ENCODE measurements around the gene TMEM39B. TPM values are rescaled to one million over a fixed set of nuclear protein-coding genes. Genes with fewer than 3 reads are reported as not detected.
"Not testable (repeated sequence)": the region's sequence is repeated elsewhere in the genome, so short reads cannot be mapped to it uniquely, and the experiment has no call there.

Gene TMEM39B
- total RNA-seq, 1 donor from 2014 or later, result 0.96 TPM

DNA sequence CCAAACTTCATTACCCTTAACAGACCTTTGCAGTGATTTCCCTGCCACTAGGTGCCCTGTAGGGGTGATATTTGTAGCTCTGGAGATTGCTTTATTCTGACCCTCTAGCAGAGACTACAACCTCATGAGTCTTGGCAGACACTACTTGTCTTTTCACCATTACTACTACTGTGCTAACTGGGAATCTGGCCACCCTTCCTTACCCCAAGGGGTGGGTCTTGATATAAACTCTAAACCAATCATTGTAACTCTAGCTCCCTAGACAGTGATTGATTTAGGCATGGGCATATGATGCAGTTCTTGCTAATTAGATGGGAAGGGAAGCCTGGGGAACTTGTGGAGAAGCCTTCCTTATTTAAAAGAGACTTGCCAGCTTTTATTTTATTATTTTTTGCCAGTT lies 39.0 kb downstream of the TMEM39B start:
- DNase-seq (ENCODE audit: low spot score), result no peak

DNA sequence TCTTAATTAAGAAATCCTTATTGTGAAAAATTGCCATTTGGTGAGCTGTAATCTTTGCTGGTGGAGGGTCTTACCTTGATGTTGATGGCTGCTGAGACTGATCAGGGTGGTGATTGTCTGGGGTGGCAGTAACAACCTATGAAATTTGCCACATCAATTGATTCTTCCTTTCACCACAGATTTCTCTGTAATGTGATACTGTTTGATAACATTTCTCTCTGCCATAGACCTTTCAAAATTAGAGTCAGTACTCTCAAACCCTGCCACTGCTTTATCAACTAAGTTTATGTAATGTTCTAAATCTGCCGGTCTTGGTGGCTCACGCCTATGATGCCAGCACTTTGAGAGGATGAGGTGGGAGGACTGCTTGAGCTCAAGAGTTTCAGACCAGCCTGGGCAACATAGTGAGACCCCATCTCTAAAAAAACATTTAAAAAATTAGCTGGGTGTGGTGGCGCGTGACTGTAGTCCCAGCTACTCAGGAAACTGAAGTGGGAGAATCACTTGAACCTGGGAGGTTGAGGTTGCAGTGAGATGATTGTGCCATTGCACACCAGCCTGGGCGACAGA lies 40.2 kb downstream of the TMEM39B start:
- DNase-seq (ENCODE audit: low spot score), result no peak

DNA sequence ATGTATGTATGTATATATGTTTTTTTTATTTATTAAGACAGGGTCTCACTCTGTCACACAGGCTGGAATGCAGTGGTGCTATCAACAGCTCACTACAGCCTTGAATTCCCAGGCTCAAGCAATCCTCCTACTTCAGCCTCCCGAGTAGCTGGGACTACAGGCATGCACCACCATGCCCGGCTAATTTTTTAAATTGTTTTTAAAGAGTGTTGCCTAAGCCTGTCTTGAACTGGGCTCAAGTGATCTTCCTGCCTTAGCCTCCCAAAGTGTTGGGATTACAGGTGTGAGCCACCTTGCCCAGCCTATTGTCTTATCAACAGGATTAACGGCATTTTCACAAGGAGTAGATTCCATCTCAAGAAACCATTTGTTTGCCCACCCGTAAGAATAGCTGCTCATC lies 40.7 kb downstream of the TMEM39B start:
- DNase-seq (ENCODE audit: low spot score), result not testable (repeated sequence)

DNA sequence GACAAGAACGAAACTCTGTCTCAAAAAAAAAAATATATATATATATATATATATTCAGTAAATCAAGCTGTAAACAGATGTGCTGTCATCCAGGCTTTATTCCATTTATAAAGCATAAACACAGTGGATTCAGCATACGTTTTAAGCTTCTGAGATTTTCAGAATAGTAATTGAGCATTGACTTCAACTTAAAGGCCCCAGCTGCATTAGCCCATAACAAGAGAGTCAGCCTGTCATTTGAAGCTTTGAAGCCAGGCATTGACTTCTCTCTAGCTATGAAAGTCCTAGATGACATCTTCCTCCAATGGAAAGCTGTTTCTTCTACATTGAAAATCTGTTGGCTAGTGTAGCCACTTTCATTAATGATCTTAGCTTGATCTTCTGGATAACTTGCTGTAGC lies 41.7 kb downstream of the TMEM39B start:
- DNase-seq (ENCODE audit: low spot score), result no peak

DNA sequence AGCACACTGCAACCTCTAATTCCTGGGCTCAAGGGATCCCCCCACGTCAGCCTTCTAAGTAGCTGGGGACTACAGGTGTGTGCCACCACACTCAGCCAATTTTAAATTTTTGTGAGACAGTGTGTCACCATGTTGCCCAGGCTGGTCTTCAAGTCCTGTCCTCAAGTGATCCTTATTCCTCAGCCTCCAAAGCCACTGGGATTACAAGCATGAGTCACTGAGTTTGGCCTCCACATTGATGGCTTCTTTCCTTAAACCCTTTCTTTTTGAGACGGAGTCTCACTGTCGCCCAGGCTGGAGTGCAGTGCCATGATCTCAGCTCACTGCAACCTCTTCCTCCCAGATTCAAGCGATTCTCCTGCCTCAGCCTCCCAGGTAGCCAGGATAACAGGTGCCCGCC lies 42.8 kb downstream of the TMEM39B start:
- no peak for DNase-seq (ENCODE audit: low spot score)

DNA sequence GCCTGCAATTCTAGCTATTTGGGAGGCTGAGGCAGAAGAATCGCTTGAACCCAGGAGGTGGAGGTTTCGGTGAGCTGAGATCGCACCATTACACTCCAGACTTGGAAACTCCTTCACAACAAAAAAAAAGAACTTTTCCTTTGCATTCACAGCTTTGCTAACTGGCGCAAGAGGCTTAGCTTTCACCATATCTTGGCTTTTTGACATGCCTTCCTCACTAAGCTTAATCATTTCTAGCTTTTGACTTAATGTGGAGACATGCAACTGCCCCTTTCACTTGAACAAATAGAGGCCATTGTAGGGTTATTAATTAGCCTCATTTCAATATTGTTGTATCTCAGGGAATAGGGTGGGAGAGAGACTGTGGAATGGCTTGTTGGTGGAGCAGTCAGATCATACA lies 43.8 kb downstream of the TMEM39B start:
- no peak for DNase-seq (ENCODE audit: low spot score)

DNA sequence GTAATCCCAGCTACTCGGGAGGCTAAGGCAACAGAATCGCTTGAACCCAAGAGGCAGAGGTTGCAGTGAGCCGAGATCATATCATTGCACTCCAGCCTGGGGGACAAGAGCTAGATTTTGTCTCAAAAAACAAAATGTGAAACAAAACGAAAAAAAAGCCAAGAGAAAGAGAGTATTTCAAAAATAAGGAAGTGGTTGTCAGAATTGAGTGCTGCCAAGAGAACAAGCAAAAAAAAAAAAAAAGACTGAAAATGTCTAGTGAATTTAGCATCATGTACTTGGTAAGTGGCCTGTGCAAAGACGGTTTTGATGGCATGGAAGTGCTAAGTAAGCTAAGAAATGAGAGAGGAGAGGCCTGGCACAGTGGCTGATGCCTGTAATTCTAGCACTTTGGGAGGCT lies 49.4 kb downstream of the TMEM39B start:
- DNase-seq (ENCODE audit: low spot score), result no peak

DNA sequence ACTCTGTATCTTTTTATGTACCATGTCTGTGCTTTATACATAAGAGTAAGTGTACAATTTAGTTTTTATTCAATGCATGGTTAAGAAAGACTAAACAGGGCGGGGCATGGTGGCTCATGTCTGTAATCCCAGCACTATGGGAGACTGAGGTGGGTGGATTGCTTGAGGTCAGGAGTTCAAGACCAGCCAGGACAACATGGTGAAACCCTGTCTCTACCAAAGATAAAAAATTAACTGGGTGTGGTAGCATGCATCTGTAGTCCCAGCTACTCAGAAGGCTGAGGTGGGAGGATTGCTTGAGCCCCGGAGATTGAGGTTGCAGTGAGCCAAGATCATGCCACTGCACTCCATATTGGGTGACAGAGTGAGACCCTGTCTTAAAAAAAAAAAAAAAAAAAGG lies 50.6 kb downstream of the TMEM39B start:
- not testable (repeated sequence) for DNase-seq (ENCODE audit: low spot score)

DNA sequence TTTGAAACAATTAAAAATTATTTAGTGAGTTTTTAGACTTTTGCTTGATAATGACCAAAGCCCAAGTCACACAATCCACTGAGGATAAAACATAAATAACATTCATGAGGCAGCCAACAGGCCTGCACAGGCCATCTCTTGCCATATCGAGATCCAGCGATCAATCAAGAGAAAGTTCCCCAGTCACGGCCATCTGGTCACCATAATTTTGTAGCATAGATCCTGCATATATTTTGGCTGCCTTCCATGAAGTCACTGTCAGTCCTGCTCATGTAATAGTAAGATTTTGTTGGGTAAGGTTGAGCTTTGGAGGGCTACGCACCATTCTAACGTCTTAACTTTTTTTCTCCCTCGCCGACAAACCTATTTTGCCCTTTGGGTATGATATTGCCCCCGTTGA lies 52.6 kb downstream of the TMEM39B start:
- no peak for DNase-seq (ENCODE audit: low spot score)

DNA sequence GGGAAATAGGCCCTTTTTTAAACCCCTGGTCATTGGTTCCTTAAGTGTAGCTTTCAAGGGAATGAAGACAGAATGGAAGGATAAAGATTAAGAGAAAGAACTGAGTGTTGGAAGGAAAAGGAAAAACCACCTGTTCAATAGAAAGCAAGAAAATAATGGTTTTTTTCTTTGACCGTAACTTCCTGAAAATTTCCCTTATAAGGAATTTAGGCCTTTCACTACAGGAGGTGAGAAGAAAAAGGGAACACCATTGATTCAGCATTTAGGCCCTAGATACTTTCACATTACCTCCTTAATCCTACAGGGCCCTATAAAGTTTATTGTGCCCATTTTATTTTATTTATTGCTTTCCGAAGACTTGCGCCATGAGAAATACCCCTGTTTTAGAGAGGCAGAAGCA lies 54.0 kb downstream of the TMEM39B start:
- DNase-seq (ENCODE audit: low spot score), result no peak

DNA sequence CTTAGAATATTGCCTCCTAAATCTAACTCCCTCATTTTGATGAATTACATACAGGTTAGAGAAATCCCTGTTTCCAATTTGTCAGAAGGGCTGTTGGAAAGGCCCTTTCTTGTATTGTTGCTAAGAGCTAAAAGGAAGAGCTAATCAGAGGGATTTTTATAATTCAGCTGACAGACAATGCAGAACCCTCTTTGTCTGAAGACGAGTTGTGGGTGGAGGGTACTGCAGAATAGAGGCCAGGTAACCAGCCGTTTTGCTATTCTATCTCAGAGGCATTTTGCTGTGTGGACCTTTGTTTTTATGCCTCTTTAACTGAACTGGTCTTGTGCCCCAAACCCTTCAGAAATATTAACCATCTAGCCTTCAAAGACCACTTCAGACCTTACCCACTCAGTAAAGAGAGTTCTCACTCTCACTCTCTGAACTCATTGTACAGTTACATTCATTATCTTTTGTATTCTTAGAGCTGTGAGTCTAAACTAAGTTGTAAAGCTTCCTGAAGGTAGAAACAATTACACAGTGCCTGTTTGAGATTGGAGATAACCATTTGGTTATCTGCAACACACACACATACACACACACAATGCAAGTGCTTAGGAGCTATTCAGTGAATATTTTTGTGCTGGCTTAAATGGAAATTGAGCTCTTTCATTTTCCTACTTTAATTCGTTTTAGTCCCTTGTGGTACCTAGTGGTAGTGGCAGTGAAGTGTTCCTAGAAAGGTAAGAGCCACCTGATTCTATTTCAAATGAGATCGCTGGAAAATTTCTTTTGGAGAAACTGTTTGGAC lies 54.9 kb downstream of the TMEM39B start:
- no peak for DNase-seq (ENCODE audit: low spot score)

DNA sequence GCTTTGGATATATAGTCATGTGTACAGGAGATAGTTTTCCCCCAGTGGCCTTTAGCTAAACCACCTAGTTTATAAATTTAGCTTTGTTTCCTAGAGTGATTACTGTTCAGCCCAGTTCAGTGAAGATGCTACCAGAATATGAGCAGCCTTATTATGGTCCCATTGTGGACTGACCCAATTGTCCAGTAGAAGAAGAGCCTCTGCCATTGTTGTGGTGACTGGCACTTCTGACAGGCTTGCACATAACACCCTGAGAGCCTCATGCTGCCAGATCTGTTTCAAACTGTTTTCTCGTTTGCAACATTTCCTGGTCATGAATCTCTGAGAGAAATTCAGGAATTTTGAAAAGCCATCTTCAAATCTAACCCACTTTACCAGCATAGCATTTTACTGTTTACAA lies 55.7 kb downstream of the TMEM39B start:
- no peak for DNase-seq (ENCODE audit: low spot score)

DNA sequence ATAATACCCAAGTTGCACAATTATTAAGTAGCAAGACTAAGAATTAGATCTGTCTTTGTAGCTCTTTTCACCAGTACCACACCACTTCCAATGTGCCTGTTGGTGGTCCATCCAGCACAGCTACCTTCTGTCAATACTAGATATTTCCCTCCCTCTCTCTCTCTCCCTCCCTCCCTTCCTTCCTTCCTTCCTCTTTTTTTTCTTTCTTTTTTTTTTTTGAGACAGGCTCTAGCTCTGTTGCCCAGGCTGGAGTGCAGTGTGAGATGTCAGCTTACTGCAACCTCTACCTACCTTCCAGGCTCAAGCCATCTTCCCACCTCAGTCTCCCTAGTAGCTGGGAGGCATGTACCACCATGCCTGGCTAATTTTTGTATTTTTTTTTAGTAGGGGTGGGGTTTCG lies 56.2 kb downstream of the TMEM39B start:
- no peak for DNase-seq (ENCODE audit: low spot score)

DNA sequence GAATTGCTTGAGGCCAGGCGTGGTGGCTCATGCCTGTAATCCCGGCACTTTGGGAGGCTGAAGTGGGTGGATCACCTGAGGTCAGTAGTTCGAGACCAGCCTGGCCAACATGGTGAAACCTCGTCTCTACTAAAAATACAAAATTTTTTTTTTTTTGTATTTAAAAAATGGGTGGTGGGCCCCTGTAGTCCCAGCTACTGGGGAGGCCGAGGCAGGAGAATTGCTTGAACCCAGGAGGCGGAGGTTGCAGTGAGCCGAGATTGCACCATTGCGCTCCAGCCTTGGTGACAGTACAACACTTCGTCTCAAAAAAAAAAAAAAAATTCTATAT lies 61.2 kb downstream of the TMEM39B start:
- DNase-seq (ENCODE audit: low spot score), result not testable (repeated sequence)

DNA sequence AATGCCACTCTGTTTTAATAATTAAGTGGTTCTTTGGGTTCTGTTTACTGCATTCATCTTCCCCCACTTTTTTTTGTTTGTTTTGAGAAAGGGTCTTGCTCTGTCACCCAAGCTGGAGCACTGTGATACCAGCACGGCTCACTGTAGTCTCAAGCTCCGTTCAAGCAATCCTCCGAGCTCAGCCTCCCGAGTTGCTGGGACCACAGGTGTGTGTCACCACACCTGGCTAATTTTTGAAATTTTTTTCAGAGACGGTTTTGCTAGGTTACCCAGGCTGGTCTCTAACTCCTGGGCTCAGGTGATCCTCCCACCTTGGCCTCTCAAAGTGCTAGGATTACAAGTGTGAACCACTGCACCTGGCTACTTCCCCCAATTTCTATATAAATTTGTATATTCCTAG lies 64.4 kb downstream of the TMEM39B start:
- no peak for DNase-seq (ENCODE audit: low spot score)

DNA sequence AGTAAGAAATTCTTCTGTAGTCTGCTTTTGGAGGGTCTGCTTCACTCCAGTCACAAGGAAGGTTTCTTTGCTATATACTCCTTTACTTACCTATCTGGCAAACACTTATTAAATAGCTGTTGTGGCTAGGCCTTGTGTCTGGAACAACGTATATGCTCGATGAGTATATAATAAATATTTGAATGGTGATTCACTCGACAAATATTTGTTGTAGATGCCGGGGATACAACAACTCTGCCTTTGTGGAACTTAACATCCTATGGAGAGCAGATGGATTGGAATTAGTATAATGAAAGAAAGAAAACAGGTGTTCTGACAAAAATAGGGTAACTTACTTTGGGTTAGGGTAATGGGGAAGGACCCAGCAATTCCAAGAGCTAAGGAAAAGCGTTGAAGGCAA lies 66.2 kb downstream of the TMEM39B start:
- DNase-seq (ENCODE audit: low spot score), result no peak

DNA sequence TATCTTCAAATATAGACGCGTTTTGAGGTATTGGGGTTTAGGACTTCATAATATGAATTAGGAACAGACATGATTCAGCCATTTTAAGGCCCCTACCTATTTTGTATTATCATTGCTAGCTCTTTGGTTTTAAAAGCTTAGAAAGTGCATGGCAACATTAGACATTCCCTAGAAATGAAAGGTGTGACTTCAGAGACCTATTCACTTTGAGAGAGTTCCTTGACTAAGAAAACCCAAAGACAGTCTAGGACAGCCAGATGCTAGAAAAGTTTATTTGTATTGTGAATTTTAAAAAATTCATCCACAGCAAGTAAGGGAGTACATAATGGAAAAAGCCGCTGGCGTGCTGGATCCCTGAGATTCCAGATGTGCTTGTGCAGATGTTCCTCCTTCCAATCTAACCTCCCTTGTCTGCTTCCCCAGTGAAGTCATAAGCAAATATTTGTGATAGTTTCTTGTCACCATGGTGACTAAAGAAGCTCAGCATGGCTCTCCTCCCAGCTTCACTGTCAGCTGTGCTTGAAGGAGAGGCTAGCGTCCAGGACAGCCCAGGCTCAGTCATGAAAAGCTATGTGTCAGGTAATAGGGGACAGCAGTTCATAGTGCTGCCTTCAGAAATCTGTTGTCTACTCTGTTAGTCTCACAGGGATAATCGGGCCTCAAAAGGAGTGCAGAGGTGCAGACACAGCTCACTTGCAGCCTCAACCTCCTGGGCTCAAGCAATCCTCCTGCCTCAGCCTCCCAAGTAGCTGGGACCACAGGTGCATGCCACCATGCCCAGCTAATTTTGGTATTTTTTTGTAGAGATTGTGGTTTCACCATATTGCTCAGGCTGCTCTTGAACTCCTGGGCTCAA lies 69.9 kb downstream of the TMEM39B start:
- DNase-seq (ENCODE audit: low spot score), result peak; percentile 92

DNA sequence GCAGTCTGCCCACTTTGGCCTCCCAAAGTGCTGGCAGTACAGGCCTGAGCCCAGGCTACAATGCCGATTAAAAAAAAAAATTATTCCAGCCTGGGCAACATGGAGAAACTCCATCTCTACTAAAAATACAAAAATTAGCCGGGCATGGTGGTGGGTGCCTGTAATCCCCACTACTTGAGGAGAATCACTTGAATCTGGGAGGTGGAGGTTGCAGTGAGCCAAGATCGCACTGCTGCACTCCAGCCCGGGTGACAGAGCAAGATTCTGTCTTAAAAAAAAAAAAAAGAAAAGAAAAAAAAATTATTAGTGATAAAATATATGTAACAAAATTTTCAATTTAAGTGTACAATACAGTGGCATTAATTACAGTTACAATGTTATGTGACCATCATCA lies 70.6 kb downstream of the TMEM39B start:
- not testable (repeated sequence) for DNase-seq (ENCODE audit: low spot score)

DNA sequence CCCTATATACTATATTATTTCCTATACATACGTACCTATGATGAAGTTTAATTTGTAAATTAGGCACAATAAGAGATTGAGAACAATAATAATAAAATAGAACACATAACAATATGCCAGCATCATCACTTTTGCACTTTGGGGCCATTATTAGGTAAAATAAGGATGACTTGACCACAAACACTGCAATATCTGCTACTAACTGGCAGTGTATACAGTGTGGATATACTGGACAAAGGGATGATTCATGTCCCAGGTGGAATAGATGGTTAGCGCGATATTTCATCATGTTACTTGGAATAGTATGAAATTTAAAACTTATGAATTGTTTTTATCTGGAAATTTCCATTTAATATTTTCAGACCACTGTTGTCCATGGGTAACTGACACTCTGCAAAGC lies 71.3 kb downstream of the TMEM39B start:
- no peak for DNase-seq (ENCODE audit: low spot score)

DNA sequence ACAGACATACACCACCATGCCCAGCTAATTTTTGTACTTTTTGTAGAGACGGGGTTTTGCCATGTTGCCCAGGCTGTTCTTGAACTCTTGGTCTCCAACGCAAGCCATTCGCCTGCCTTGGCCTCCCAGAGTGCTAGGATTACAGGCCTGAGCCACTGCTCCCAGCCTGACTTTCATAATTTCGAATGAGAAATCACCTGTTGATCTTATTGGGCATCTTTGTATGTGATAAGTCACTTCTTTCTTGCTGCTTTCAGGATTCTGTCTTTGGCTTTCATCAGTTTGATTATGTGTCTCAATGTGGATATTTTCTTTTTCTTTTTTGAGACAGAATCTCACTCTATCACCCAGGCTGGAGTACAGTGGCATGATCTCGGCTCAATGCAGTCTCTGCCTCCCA lies 75.1 kb downstream of the TMEM39B start:
- not testable (repeated sequence) for DNase-seq (ENCODE audit: low spot score)

DNA sequence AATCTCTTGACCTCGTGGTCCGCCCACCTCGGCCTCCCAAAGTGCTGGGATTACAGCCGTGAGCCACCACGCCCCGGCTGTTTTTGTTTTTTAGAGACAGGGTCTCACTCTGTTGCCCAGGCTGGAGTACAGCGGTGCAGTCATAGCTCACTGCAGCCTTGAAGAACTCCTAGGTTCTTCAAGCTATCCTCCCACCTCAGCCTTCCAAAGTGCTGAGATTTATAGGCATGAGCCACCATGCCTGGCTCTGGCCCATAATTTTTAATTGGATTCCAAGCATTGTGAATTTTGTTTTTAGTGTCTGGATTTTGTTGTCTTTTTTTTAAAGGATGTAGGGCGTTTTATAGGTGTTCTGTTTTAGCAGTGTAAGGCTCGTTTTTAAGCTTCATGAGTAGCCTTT lies 78.1 kb downstream of the TMEM39B start:
- DNase-seq (ENCODE audit: low spot score), result no peak

DNA sequence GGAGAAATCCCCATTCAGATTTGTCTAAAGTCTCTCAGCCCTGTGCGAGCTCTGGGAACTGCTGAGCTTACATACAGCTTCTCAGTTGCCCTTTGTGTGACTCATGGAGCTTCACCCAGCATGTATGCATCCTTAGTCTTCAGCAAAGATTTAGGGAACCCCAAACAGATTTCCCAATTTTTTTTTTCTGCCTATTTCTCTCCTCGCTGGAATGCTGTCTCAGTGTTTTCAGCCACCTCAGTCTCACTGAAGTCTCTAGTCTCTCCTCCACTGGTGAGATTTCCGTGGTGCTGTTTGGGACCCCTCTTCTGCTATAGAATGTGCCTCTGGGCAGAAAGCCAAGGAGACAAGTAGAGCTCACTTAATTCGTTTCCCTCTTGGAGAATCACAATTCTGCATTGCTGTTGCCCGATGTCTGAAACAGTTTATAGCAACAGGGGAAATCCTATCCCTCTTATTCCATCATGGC lies 78.6 kb downstream of the TMEM39B start:
- peak; percentile 95 for DNase-seq (ENCODE audit: low spot score)

All from umbilical cord (tissue), 2 donors.